Measurements from ENCODE around the gene PEX14.

The PEX14 gene

GRCh38 chr1:10530756-10531495 is 56.2 kb downstream of the PEX14 start:
- TF ChIP-seq POLR2A (IDR thresholded peaks at IDR 0.05; ENCODE audit: extremely low read depth, insufficient read length) (no peak), MAX (IDR thresholded peaks at IDR 0.05; ENCODE audit: low read depth, low read length) (no peak), MYC (IDR thresholded peaks at IDR 0.05; ENCODE audit: low read depth, low read length) (no peak), CTCF (IDR thresholded peaks at IDR 0.05; ENCODE audit: low read depth, low read length) (no peak)
- no peak overlapping the region for H3K4me3 ChIP-seq (ENCODE audit: low read depth, low read length)
- no peak for DNase-seq (ENCODE audit: low read depth)

GRCh38 chr1:10532362-10532761 is 57.6 kb downstream of the PEX14 start:
- TF ChIP-seq MAX (IDR thresholded peaks at IDR 0.05; ENCODE audit: low read depth, low read length) (no peak), CTCF (IDR thresholded peaks at IDR 0.05; ENCODE audit: low read depth, low read length) (no peak), MYC (IDR thresholded peaks at IDR 0.05; ENCODE audit: low read depth, low read length) (no peak), POLR2A (IDR thresholded peaks at IDR 0.05; ENCODE audit: extremely low read depth, insufficient read length) (no peak)

GRCh38 chr1:10534519-10534918 is 59.8 kb downstream of the PEX14 start:
- TF ChIP-seq POLR2A (IDR thresholded peaks at IDR 0.05; ENCODE audit: extremely low read depth, insufficient read length) = no peak
- no peak overlapping the region for H3K4me3 ChIP-seq (ENCODE audit: low read depth, low read length)
- DNase-seq (ENCODE audit: low read depth) = no peak

More at GRCh38 chr1:10532362-10532761, 57.6 kb downstream of the PEX14 start:
- H3K4me3 ChIP-seq (ENCODE audit: low read depth, low read length) = no peak overlapping the region
- no peak for DNase-seq (ENCODE audit: low read depth)

GRCh38 chr1:10536133-10536770 is 61.5 kb downstream of the PEX14 start:
- no peak overlapping the region for H3K4me3 ChIP-seq (ENCODE audit: low read depth, low read length)
- DNase-seq (ENCODE audit: low read depth) = no peak
- no peak for TF ChIP-seq CTCF (IDR thresholded peaks at IDR 0.05; ENCODE audit: low read depth, low read length)
- TF ChIP-seq MYC (IDR thresholded peaks at IDR 0.05; ENCODE audit: low read depth, low read length) = no peak
- no peak for TF ChIP-seq MAX (IDR thresholded peaks at IDR 0.05; ENCODE audit: low read depth, low read length)
- no peak for TF ChIP-seq POLR2A (IDR thresholded peaks at IDR 0.05; ENCODE audit: extremely low read depth, insufficient read length)

- DNase-seq (ENCODE audit: low read depth) = no peak
- TF ChIP-seq MYC (IDR thresholded peaks at IDR 0.05; ENCODE audit: low read depth, low read length) (no peak), MAX (IDR thresholded peaks at IDR 0.05; ENCODE audit: low read depth, low read length) (no peak), POLR2A (IDR thresholded peaks at IDR 0.05; ENCODE audit: extremely low read depth, insufficient read length) (no peak), CTCF (IDR thresholded peaks at IDR 0.05; ENCODE audit: low read depth, low read length) (no peak)
- H3K4me3 ChIP-seq (ENCODE audit: low read depth, low read length) = no peak overlapping the region
These were observed 62.5 kb downstream of the PEX14 start for GRCh38 chr1:10537082-10537766.
